HG02678 (cell line): Measurements from ENCODE around the gene CTR9.

Experiments used
- ATAC-seq: cut with Tn5 transposase; IDR thresholded peaks from one replicate; pipeline ENCODE4 v1.9.1; 2021; ENCODE audit warnings: mild to moderate bottlenecking, moderate library complexity; ENCODE audit not compliant: unreplicated experiment

The CTR9 gene

GRCh38 chr11:10742460-10743208, 8.4 kb upstream of the CTR9 start:
- no peak for ATAC-seq

GRCh38 chr11:10743354-10744000, 7.6 kb upstream of the CTR9 start:
- ATAC-seq = no peak

GRCh38 chr11:10744206-10744605, 6.8 kb upstream of the CTR9 start:
- ATAC-seq = no peak

GRCh38 chr11:10746871-10747270, 4.2 kb upstream of the CTR9 start:
- ATAC-seq = no peak

- no peak for ATAC-seq
Observed at GRCh38 chr11:10747733-10748132, 3.3 kb upstream of the CTR9 start.

GRCh38 chr11:10749476-10749875, 1.6 kb upstream of the CTR9 start:
- no peak for ATAC-seq

GRCh38 chr11:10751581-10751940, 515 bp downstream of the CTR9 start:
- peak; percentile 28 for ATAC-seq

GRCh38 chr11:10752061-10752460, 1.0 kb downstream of the CTR9 start:
- ATAC-seq = no peak

- no peak for ATAC-seq
Observed at GRCh38 chr11:10752486-10752885, 1.4 kb downstream of the CTR9 start.

GRCh38 chr11:10758957-10759356, 7.9 kb downstream of the CTR9 start:
- ATAC-seq = no peak

GRCh38 chr11:10761085-10761698, 10.1 kb downstream of the CTR9 start:
- ATAC-seq = no peak

GRCh38 chr11:10762185-10762584, 11.1 kb downstream of the CTR9 start:
- peak; percentile 82 for ATAC-seq

- ATAC-seq = peak; percentile 59
Observed at GRCh38 chr11:10762913-10763421, 11.9 kb downstream of the CTR9 start.

GRCh38 chr11:10763766-10764165, 12.7 kb downstream of the CTR9 start:
- ATAC-seq = no peak

- no peak for ATAC-seq
Observed at GRCh38 chr11:10764412-10764811, 13.4 kb downstream of the CTR9 start.

GRCh38 chr11:10770626-10771254, 19.7 kb downstream of the CTR9 start:
- no peak for ATAC-seq

- ATAC-seq = no peak
Observed at GRCh38 chr11:10771457-10771856, 20.4 kb downstream of the CTR9 start.

GRCh38 chr11:10774811-10775210, 23.8 kb downstream of the CTR9 start:
- no peak for ATAC-seq

GRCh38 chr11:10777393-10777793, 26.3 kb downstream of the CTR9 start:
- ATAC-seq = no peak

GRCh38 chr11:10777806-10778205, 26.8 kb downstream of the CTR9 start:
- ATAC-seq = no peak

- ATAC-seq = no peak
Observed at GRCh38 chr11:10778217-10778970, 27.3 kb downstream of the CTR9 start.
